ENCODE measurements around the gene HSD17B2. TPM values are rescaled to one million over a fixed set of nuclear protein-coding genes. Genes with fewer than 3 reads are reported as not detected.

HSD17B2 gene
- total RNA-seq, 2 donors from 2014 or later = 0.80 to 1.0 TPM

DNA sequence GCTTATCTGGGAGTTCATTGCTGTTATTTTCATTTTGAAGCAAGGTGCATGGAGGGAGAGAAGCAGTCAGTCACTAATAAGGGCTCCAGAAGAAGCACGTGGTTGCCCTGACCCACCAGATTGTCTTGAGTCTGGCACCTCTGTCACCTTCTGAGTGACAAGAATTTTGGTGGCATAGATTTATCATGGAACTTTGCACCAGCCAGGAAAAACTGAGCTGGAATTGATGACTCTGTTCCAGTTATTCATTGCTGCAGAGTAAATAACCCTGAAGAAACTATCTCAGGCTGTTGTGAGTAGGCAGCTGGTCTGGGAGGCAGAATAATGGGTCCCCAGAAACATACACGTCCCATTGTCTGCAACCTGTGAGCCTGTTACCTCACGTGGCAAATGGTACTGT lies 44.8 kb downstream of the HSD17B2 start:
- intact Hi-C loops (cut with DNase I) = no loop called here
- no peaks in the 10 kb centered on the region for H3K27me3 ChIP-seq (replicated peaks; ENCODE audit: insufficient read depth)
- TF ChIP-seq POLR2A (IDR thresholded peaks at IDR 0.05) (no peak), POLR2AphosphoS5 (IDR thresholded peaks at IDR 0.05) (no peak)
- TF ChIP-seq, protein P1, sequence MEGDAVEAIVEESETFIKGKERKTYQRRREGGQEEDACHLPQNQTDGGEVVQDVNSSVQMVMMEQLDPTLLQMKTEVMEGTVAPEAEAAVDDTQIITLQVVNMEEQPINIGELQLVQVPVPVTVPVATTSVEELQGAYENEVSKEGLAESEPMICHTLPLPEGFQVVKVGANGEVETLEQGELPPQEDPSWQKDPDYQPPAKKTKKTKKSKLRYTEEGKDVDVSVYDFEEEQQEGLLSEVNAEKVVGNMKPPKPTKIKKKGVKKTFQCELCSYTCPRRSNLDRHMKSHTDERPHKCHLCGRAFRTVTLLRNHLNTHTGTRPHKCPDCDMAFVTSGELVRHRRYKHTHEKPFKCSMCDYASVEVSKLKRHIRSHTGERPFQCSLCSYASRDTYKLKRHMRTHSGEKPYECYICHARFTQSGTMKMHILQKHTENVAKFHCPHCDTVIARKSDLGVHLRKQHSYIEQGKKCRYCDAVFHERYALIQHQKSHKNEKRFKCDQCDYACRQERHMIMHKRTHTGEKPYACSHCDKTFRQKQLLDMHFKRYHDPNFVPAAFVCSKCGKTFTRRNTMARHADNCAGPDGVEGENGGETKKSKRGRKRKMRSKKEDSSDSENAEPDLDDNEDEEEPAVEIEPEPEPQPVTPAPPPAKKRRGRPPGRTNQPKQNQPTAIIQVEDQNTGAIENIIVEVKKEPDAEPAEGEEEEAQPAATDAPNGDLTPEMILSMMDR (IDR thresholded peaks at IDR 0.05) = no peak
- no peak overlapping the region for H3K27ac ChIP-seq
- no peak for DNase-seq (ENCODE audit: low spot score)
- no peaks in the 10 kb centered on the region for H3K4me1 ChIP-seq (replicated peaks)
- H3K36me3 ChIP-seq = no peaks in the 10 kb centered on the region
- H3K4me3 ChIP-seq = no peak overlapping the region
- 90% methylated on average over 3 of the region's 3 CpGs for WGBS
- H3K9me3 ChIP-seq = no peaks in the 10 kb centered on the region

DNA sequence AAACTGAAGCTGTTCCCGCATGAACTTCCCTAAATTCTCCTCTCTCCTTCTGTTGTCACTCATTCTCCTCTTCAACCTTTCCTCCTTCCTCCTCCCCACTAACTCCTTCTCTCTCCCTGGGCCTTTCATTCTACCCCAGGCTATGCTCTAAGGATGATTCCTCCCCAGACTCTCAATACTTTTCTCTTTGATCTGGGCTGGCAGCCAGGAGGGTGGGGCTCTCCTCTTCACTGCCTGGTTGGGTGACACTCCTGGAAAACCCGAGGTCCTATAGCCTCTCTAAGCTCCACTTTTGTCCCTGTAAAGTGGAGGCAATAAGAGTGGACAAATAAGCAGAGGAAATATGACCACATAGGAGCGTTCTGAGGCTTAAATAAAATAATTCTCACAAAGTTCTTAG lies 46.2 kb downstream of the HSD17B2 start:
- Histone ChIP-seq H3K27me3 (replicated peaks; ENCODE audit: insufficient read depth) (no peaks in the 10 kb centered on the region), H3K9me3 (no peaks in the 10 kb centered on the region), H3K27ac (no peak overlapping the region), H3K4me3 (no peak overlapping the region), H3K36me3 (no peaks in the 10 kb centered on the region), H3K4me1 (replicated peaks) (no peaks in the 10 kb centered on the region)
- intact Hi-C loops (cut with DNase I) = no loop called here
- WGBS = 76% methylated on average over 3 of the region's 3 CpGs
- TF ChIP-seq, protein P1 (IDR thresholded peaks at IDR 0.05) = no peak
- no peak for TF ChIP-seq POLR2A (IDR thresholded peaks at IDR 0.05)
- TF ChIP-seq POLR2AphosphoS5 (IDR thresholded peaks at IDR 0.05) = no peak
- DNase-seq (ENCODE audit: low spot score) = no peak

- intact Hi-C loops (cut with DNase I) = no loop called here
- no peak overlapping the region for H3K4me3 ChIP-seq
- no peaks in the 10 kb centered on the region for H3K36me3 ChIP-seq
- DNase-seq (ENCODE audit: low spot score) = no peak
- H3K4me1 ChIP-seq (replicated peaks) = no peaks in the 10 kb centered on the region
- TF ChIP-seq POLR2AphosphoS5 (IDR thresholded peaks at IDR 0.05) (no peak), POLR2A (IDR thresholded peaks at IDR 0.05) (no peak)
- TF ChIP-seq, protein P1 (IDR thresholded peaks at IDR 0.05) = no peak
- WGBS = 86% methylated on average over 1 of the region's 1 CpG
- no peaks in the 10 kb centered on the region for H3K9me3 ChIP-seq
- no peaks in the 10 kb centered on the region for H3K27me3 ChIP-seq (replicated peaks; ENCODE audit: insufficient read depth)
- H3K27ac ChIP-seq = no peak overlapping the region
Observed at GRCh38 chr16:82082097-82082496, 47.0 kb downstream of the HSD17B2 start.

DNA sequence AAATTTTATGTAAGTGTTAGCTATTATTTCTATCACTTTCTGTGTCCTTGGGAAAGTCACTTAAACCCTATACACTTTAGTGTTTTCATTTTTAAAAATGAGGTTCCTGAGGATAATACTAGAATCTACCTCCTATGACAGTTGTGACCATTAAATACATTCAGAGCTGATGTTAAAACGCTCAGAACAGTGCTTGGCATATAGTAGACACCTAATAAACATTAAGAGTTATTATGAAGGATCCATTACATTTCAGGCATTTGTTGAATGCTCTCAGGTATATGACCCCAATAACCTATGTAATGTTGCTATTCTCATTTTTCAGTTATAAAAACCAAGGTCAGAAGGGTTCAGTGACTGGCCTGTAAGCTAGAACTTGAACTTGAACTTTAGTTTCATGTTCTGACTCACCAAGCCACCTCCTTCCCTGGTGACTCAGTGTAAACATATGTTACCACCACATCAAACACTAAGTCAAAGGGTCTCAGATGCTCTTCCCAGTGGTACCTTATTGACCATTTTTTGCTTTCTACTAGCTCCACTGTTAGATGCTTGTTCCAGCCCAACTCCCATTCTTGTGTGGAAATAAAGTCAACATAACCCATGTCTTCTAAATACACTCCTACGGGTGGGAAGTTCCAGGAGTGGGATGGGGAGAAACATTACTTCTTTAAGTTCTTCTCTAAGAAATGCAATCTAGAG lies 47.6 kb downstream of the HSD17B2 start:
- WGBS = 69% methylated on average over 2 of the region's 2 CpGs
- no peak for DNase-seq (ENCODE audit: low spot score)
- no peaks in the 10 kb centered on the region for H3K36me3 ChIP-seq
- TF ChIP-seq, protein P1 (IDR thresholded peaks at IDR 0.05) = no peak
- TF ChIP-seq POLR2AphosphoS5 (IDR thresholded peaks at IDR 0.05) = no peak
- TF ChIP-seq POLR2A (IDR thresholded peaks at IDR 0.05) = no peak
- H3K4me1 ChIP-seq (replicated peaks) = no peaks in the 10 kb centered on the region
- H3K9me3 ChIP-seq = no peaks in the 10 kb centered on the region
- H3K4me3 ChIP-seq = no peak overlapping the region
- intact Hi-C loops (cut with DNase I) = no loop called here
- H3K27me3 ChIP-seq (replicated peaks; ENCODE audit: insufficient read depth) = no peaks in the 10 kb centered on the region
- H3K27ac ChIP-seq = no peak overlapping the region

GRCh38 chr16:82083710-82084353 lies 48.8 kb downstream of the HSD17B2 start:
- Histone ChIP-seq H3K27ac (no peak overlapping the region), H3K4me3 (no peak overlapping the region), H3K27me3 (replicated peaks; ENCODE audit: insufficient read depth) (no peaks in the 10 kb centered on the region), H3K36me3 (no peaks in the 10 kb centered on the region), H3K4me1 (replicated peaks) (no peaks in the 10 kb centered on the region), H3K9me3 (no peaks in the 10 kb centered on the region)
- intact Hi-C loops (cut with DNase I) = no loop called here
- DNase-seq (ENCODE audit: low spot score) = no peak
- no peak for TF ChIP-seq POLR2AphosphoS5 (IDR thresholded peaks at IDR 0.05)
- TF ChIP-seq, protein P1 (IDR thresholded peaks at IDR 0.05) = no peak
- TF ChIP-seq POLR2A (IDR thresholded peaks at IDR 0.05) = no peak
- WGBS = 96% methylated on average over 6 of the region's 6 CpGs
